Gastrocnemius medialis (tissue), 4 donors: ENCODE results near the gene DENND1A. TPM values are rescaled to one million over a fixed set of nuclear protein-coding genes. Genes with fewer than 3 reads are reported as not detected.

Source experiments
- ATAC-seq, 2 donors: fragments of 150-250 bp; one replicate each; pipeline ENCODE4 v1.9.1; 2016
- DNase-seq, 2 donors: peaks; one replicate each; pipeline ENCODE4 v3.0.0-alpha.2; 2019
- H3K27ac ChIP-seq, 4 donors: fragments of 200-600 bp; sonication (generic); 1 replicate in 1 of 4; 2 replicates in 3 of 4; pipeline ENCODE4 v1.5.1; 2016 to 2018; ENCODE audit warnings: mild to moderate bottlenecking in 2 of 4, moderate library complexity in 1 of 4
- H3K27me3 ChIP-seq, 3 donors: fragments of 200-600 bp; sonication (generic) in 2 of 3; 1 replicate in 1 of 3; 2 replicates in 2 of 3; pipeline versions ENCODE4 v1.5.1 to v1.6.0; 2016 to 2019; ENCODE audit warnings: mild to moderate bottlenecking in 1 of 3, moderate library complexity in 1 of 3
- H3K36me3 ChIP-seq, 2 donors: fragments of 200-600 bp; sonication (generic) in 1 of 2; one replicate each; pipeline ENCODE4 v1.5.1; 2017 to 2018
- H3K4me1 ChIP-seq, 2 donors: fragments of 200-600 bp; sonication (generic) in 1 of 2; one replicate each; pipeline ENCODE4 v1.5.1; 2016 to 2017; ENCODE audit warnings: mild to moderate bottlenecking in 2 of 2
- H3K4me3 ChIP-seq, 4 donors: fragments of 200-600 bp; sonication (generic) in 3 of 4; 1 replicate in 1 of 4; 2 replicates in 3 of 4; pipeline ENCODE4 v1.5.1; 2016 to 2019; ENCODE audit warnings: mild to moderate bottlenecking in 2 of 4
- H3K9me3 ChIP-seq, 3 donors: fragments of 200-600 bp; sonication (generic) in 2 of 3; 1 replicate in 1 of 3; 2 replicates in 2 of 3; pipeline ENCODE4 v1.5.1; 2016 to 2019
- CTCF ChIP-seq, 5 experiments: fragments of 450-650 bp in 3 of 5; fragments of 200-600 bp in 2 of 5; sonication (generic) in 2 of 5; IDR thresholded peaks in 4 of 5; conservative IDR thresholded peaks in 1 of 5; 1 replicate in 4 of 5; 2 replicates in 1 of 5; pipeline ENCODE4 v1.5.1; 2016 to 2019; ENCODE audit warnings: antibody characterized with exemption in 5 of 5, mild to moderate bottlenecking in 3 of 5, moderate library complexity in 3 of 5
- POLR2A ChIP-seq, 2 donors: fragments of 450-650 bp; IDR thresholded peaks; one replicate each; pipeline ENCODE4 v1.6.1; 2017; ENCODE audit warnings: antibody characterized with exemption in 2 of 2, mild to moderate bottlenecking in 2 of 2, moderate library complexity in 2 of 2
- in situ Hi-C, 4 donors: fragments of 200-750 bp; cut with MboI; loops; one replicate each; pipeline versions ENCODE4 v1.15.0 to v1.8.0; 2017; ENCODE audit warnings: low sequenced_read_pairs in 4 of 4
- intact Hi-C: fragments of 100-400 bp; cut with DNase I; formaldehyde crosslinking; loops from one replicate; pipeline ENCODE4 v1.15.1; 2023; ENCODE audit warnings: low total_unique reads
- total RNA-seq, 4 donors: library from RNA; depleted of rRNA; stranded (reverse); fragments of >200 nt; gene quantifications; one replicate each; pipeline versions ENCODE4 v1.1.0 to v1.2.3, GENCODE V29; 2016

DENND1A gene
- total RNA-seq, 4 donors from 2014 or later, result 14.1 to 24.6 (median 16.4) TPM

GRCh38 chr9:123834889-123835562 lies 94.9 kb downstream of the DENND1A start:
- TF ChIP-seq CTCF (IDR thresholded peaks at IDR 0.05 in 4 of 5, conservative IDR thresholded peaks at IDR 0.05 in 1 of 5) (no peak), POLR2A (IDR thresholded peaks at IDR 0.05) (no peak)
- Histone ChIP-seq H3K4me1 (peaks cover 4 to 10% of the 10 kb centered on the region in 2 donors), H3K36me3 (no peaks in the 10 kb centered on the region), H3K4me3 (peak overlapping the region in 1 of 4 donors; percentile 2), H3K9me3 (no peaks in the 10 kb centered on the region), H3K27me3 (no peaks in the 10 kb centered on the region), H3K27ac (no peak overlapping the region)
- DNase-seq (no peak), ATAC-seq (no peak)
- intact Hi-C loops (no loop called here), in situ Hi-C loops (no loop called here)

- H3K9me3 ChIP-seq, result peaks cover 0 to 4% (median 0%) of the 10 kb centered on the region in 3 donors
- peaks cover 4 to 10% of the 10 kb centered on the region in 2 donors for H3K4me1 ChIP-seq
- TF ChIP-seq CTCF (IDR thresholded peaks at IDR 0.05 in 4 of 5, conservative IDR thresholded peaks at IDR 0.05 in 1 of 5) (no peak), POLR2A (IDR thresholded peaks at IDR 0.05) (no peak)
- H3K27ac ChIP-seq, result no peak overlapping the region
- H3K4me3 ChIP-seq, result peak overlapping the region in 1 of 4 donors; percentile 2
- in situ Hi-C loops (no loop called here), intact Hi-C loops (no loop called here)
- DNase-seq (no peak), ATAC-seq (no peak)
- peaks cover 0 to 3% of the 10 kb centered on the region in 2 donors for H3K36me3 ChIP-seq
- H3K27me3 ChIP-seq, result no peaks in the 10 kb centered on the region
These were observed 95.6 kb downstream of the DENND1A start for GRCh38 chr9:123834218-123834888.

GRCh38 chr9:123832858-123833650 lies 96.9 kb downstream of the DENND1A start:
- no peaks in the 10 kb centered on the region for H3K27me3 ChIP-seq
- intact Hi-C loops, result no loop called here
- H3K36me3 ChIP-seq, result peaks cover 0 to 4% of the 10 kb centered on the region in 2 donors
- TF ChIP-seq POLR2A (IDR thresholded peaks at IDR 0.05), result no peak
- TF ChIP-seq CTCF (IDR thresholded peaks at IDR 0.05 in 4 of 5, conservative IDR thresholded peaks at IDR 0.05 in 1 of 5), result no peak
- H3K27ac ChIP-seq, result no peak overlapping the region
- H3K4me3 ChIP-seq, result no peak overlapping the region
- H3K4me1 ChIP-seq, result peaks cover 4 to 10% of the 10 kb centered on the region in 2 donors
- peaks cover 0 to 16% (median 0%) of the 10 kb centered on the region in 3 donors for H3K9me3 ChIP-seq
- in situ Hi-C loops, result no loop called here
- ATAC-seq (no peak), DNase-seq (no peak)

GRCh38 chr9:123832176-123832575 lies 97.8 kb downstream of the DENND1A start:
- Histone ChIP-seq H3K4me1 (peaks cover 4 to 10% of the 10 kb centered on the region in 2 donors), H3K27ac (no peak overlapping the region), H3K36me3 (peaks cover 0 to 4% of the 10 kb centered on the region in 2 donors), H3K9me3 (peaks cover 0 to 19% (median 0%) of the 10 kb centered on the region in 3 donors), H3K4me3 (no peak overlapping the region), H3K27me3 (no peaks in the 10 kb centered on the region)
- TF ChIP-seq CTCF (IDR thresholded peaks at IDR 0.05 in 4 of 5, conservative IDR thresholded peaks at IDR 0.05 in 1 of 5) (no peak), POLR2A (IDR thresholded peaks at IDR 0.05) (no peak)
- in situ Hi-C loops, result no loop called here
- intact Hi-C loops, result no loop called here
- DNase-seq (no peak), ATAC-seq (no peak)
